Mammary epithelial cell (primary cell): Measurements from ENCODE around the gene HTR4.

ENCODE experiments used
- CTCF ChIP-seq, 2 donors: IDR thresholded peaks in 1 of 2; conservative IDR thresholded peaks in 1 of 2; 2 replicates each; pipeline ENCODE4 v1.5.1; 2011 to 2012; ENCODE audit warnings: inconsistent platforms in 2 of 2, low read length in 2 of 2, mild to moderate bottlenecking in 2 of 2, control low read depth in 1 of 2, low read depth in 1 of 2; ENCODE audit not compliant: insufficient read depth in 1 of 2; ENCODE audit errors: extremely low read depth in 1 of 2
- EZH2 ChIP-seq: IDR thresholded peaks from 2 replicates; pipeline ENCODE4 v1.6.1; 2012; ENCODE audit warnings: low read length, inconsistent platforms, borderline replicate concordance

- TF ChIP-seq CTCF (conservative IDR thresholded peaks at IDR 0.05 in 1 of 2, IDR thresholded peaks at IDR 0.05 in 1 of 2; ENCODE audit: extremely low read depth in 1 of 2, insufficient read depth in 1 of 2, low read depth in 1 of 2, low read length in 2 of 2) (no peak), EZH2 (no peak)
Observed at GRCh38 chr5:148491015-148491792, 163.1 kb downstream of the HTR4 start.
